Upper lobe of left lung (tissue), 6 donors: ENCODE data around the gene KATNAL1. TPM values are rescaled to one million over a fixed set of nuclear protein-coding genes. Genes with fewer than 3 reads are reported as not detected.

ENCODE experiments used
- ATAC-seq, 2 donors: fragments of 200-7000 bp; cut with Tn5 transposase; one replicate each; pipeline ENCODE4 v1.9.1; 2022; ENCODE audit warnings: mild to moderate bottlenecking in 2 of 2, moderate library complexity in 2 of 2; ENCODE audit not compliant: low FRiP score in 2 of 2
- DNase-seq, 2 donors: peaks; one replicate each; pipeline ENCODE4 v3.0.0-alpha.2; 2019 to 2020
- H3K27ac ChIP-seq, 4 donors: fragments of 200-600 bp; sonication (generic); one replicate each; pipeline ENCODE4 v1.5.1; 2016 to 2019
- H3K27me3 ChIP-seq, 4 donors: fragments of 200-600 bp; sonication (generic); one replicate each; pipeline ENCODE4 v1.5.1; 2017 to 2019
- H3K36me3 ChIP-seq, 4 donors: fragments of 200-600 bp; sonication (generic); one replicate each; pipeline ENCODE4 v1.5.1; 2016 to 2019
- H3K4me1 ChIP-seq, 4 donors: fragments of 200-600 bp; sonication (generic); one replicate each; pipeline ENCODE4 v1.5.1; 2018 to 2019
- H3K4me3 ChIP-seq, 4 donors: fragments of 200-600 bp; sonication (generic); one replicate each; pipeline ENCODE4 v1.5.1; 2017 to 2019; ENCODE audit warnings: mild to moderate bottlenecking in 2 of 4, moderate library complexity in 1 of 4
- H3K9me3 ChIP-seq, 4 donors: fragments of 200-600 bp; sonication (generic); one replicate each; pipeline ENCODE4 v1.5.1; 2018 to 2019
- CTCF ChIP-seq, 6 experiments: fragments of 450-650 bp in 4 of 6; fragments of 200-600 bp in 2 of 6; sonication (generic) in 2 of 6; IDR thresholded peaks; one replicate each; pipeline ENCODE4 v1.5.1; 2016 to 2019; ENCODE audit warnings: antibody characterized with exemption in 6 of 6
- EP300 ChIP-seq, 4 donors: sonication (generic); formaldehyde crosslinking; IDR thresholded peaks; one replicate each; pipeline ENCODE4 v1.5.1; 2017; ENCODE audit warnings: antibody characterized with exemption in 4 of 4, control low read depth in 2 of 4
- POLR2A ChIP-seq, 4 donors: fragments of 450-650 bp; IDR thresholded peaks; one replicate each; pipeline ENCODE4 v1.5.1; 2016 to 2017; ENCODE audit warnings: antibody characterized with exemption in 4 of 4, mild to moderate bottlenecking in 2 of 4
- POLR2AphosphoS5 ChIP-seq, 2 donors: sonication (generic); formaldehyde crosslinking; IDR thresholded peaks; one replicate each; pipeline ENCODE4 v1.5.1; 2017; ENCODE audit warnings: antibody characterized with exemption in 2 of 2
- WGBS, 2 donors: methylation state at CpG; one replicate each; pipeline ENCODE4 v1.1.5; 2017 to 2018; 5-methylcytosine and 5-hydroxymethylcytosine counted together
- total RNA-seq, 6 donors: library from RNA; depleted of rRNA in 4 of 6; stranded (reverse); fragments of >200 nt in 4 of 6; gene quantifications; one replicate each; pipeline versions ENCODE4 v1.1.0 to v1.2.1, GENCODE V29; 2016 to 2021
- donor health status: DM: no; HTN: no; CAD: no; lungs with moderate emphysema.
- donor health status: DM: no; HTN: yes; CAD: no; lungs with severe emphysema.

Gene KATNAL1
- total RNA-seq, 6 donors from 2014 or later: 5.7 to 35.5 (median 13.9) TPM

GRCh38 chr13:30353471-30354215, 46.3 kb upstream of the KATNAL1 start:
- Histone ChIP-seq H3K27me3 (no peaks in the 10 kb centered on the region), H3K9me3 (no peaks in the 10 kb centered on the region), H3K27ac (no peak overlapping the region), H3K36me3 (no peaks in the 10 kb centered on the region), H3K4me1 (peaks cover 0 to 6% (median 0%) of the 10 kb centered on the region in 4 donors), H3K4me3 (no peak overlapping the region)
- 84 to 85% methylated on average over 4 of the region's 4 CpGs for WGBS, 2 donors
- no peak for TF ChIP-seq EP300 (IDR thresholded peaks at IDR 0.05)
- no peak for TF ChIP-seq POLR2A (IDR thresholded peaks at IDR 0.05)
- no peak for TF ChIP-seq POLR2AphosphoS5 (IDR thresholded peaks at IDR 0.05)
- no peak for TF ChIP-seq CTCF (IDR thresholded peaks at IDR 0.05)
- no peak for DNase-seq
- no peak for ATAC-seq

DNA sequence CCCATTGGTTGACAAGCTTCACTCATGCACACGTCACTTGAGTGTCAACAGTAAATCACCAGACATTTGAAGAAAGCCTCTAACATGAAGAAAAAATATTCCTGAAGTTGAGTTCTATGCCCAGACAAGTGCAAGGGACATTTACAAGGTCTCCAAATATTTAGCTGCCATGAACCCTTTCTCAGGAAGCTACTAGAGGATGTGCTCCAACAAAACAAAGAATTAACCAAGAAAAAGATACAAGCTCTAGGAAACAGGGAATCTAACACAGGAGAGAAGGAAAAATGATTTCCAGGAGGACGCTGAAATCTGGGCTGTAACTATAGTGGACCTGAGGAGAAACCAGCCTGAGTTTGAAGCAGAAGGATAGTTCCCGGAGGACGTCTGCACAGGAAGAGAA, 45.7 kb upstream of the KATNAL1 start:
- Histone ChIP-seq H3K27ac (no peak overlapping the region), H3K4me1 (peaks cover 0 to 6% (median 0%) of the 10 kb centered on the region in 4 donors), H3K9me3 (no peaks in the 10 kb centered on the region), H3K27me3 (no peaks in the 10 kb centered on the region), H3K36me3 (no peaks in the 10 kb centered on the region), H3K4me3 (no peak overlapping the region)
- ATAC-seq: no peak
- 94 to 98% methylated on average over 4 of the region's 4 CpGs for WGBS, 2 donors
- DNase-seq: no peak
- TF ChIP-seq CTCF (IDR thresholded peaks at IDR 0.05): no peak
- TF ChIP-seq POLR2AphosphoS5 (IDR thresholded peaks at IDR 0.05): no peak
- no peak for TF ChIP-seq POLR2A (IDR thresholded peaks at IDR 0.05)
- TF ChIP-seq EP300 (IDR thresholded peaks at IDR 0.05): no peak

GRCh38 chr13:30352121-30352520, 44.8 kb upstream of the KATNAL1 start:
- H3K27me3 ChIP-seq: no peaks in the 10 kb centered on the region
- TF ChIP-seq CTCF (IDR thresholded peaks at IDR 0.05) (no peak), EP300 (IDR thresholded peaks at IDR 0.05) (no peak), POLR2A (IDR thresholded peaks at IDR 0.05) (no peak), POLR2AphosphoS5 (IDR thresholded peaks at IDR 0.05) (no peak)
- H3K4me1 ChIP-seq: peaks cover 0 to 6% (median 0%) of the 10 kb centered on the region in 4 donors
- DNase-seq: no peak
- 97 to 98% methylated on average over 2 of the region's 2 CpGs for WGBS, 2 donors
- H3K36me3 ChIP-seq: no peaks in the 10 kb centered on the region
- no peak overlapping the region for H3K27ac ChIP-seq
- no peaks in the 10 kb centered on the region for H3K9me3 ChIP-seq
- H3K4me3 ChIP-seq: no peak overlapping the region
- ATAC-seq: no peak

DNA sequence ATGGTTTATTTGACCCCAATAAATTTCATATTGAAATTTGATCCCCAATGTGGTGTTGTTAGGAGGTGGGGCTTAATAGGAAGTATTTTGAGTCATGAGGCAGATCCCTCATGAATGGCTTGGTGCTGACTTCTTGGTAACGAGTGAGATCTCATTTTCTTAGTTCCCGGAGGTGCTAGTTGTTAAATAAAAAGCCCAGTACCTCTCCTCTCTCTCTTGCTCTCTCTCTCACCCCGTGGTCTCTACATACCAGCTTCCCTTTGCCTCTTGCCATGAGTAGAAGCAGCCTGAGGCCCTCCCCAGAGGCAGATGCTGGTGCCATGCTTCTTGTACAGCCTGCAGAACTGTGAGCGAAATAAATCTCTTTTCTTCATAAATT, 39.4 kb upstream of the KATNAL1 start:
- Histone ChIP-seq H3K27me3 (no peaks in the 10 kb centered on the region), H3K27ac (no peak overlapping the region), H3K9me3 (no peaks in the 10 kb centered on the region), H3K4me3 (no peak overlapping the region), H3K36me3 (no peaks in the 10 kb centered on the region), H3K4me1 (peaks cover 0 to 9% (median 4%) of the 10 kb centered on the region in 4 donors)
- ATAC-seq (no peak), DNase-seq (no peak)
- TF ChIP-seq POLR2AphosphoS5 (IDR thresholded peaks at IDR 0.05): no peak
- TF ChIP-seq CTCF (IDR thresholded peaks at IDR 0.05): no peak
- no peak for TF ChIP-seq POLR2A (IDR thresholded peaks at IDR 0.05)
- TF ChIP-seq EP300 (IDR thresholded peaks at IDR 0.05): no peak
- 74 to 77% methylated on average over 4 of the region's 4 CpGs for WGBS, 2 donors
